Colonic mucosa (tissue), 4 donors: ENCODE results near the gene FMNL2. TPM values are rescaled to one million over a fixed set of nuclear protein-coding genes. Genes with fewer than 3 reads are reported as not detected.

Experiments used
- DNase-seq: peaks from one replicate; pipeline ENCODE4 v3.0.0-alpha.2; 2020
- H3K27ac ChIP-seq: fragments of 200-600 bp; one replicate; pipeline ENCODE4 v1.8.0; 2021
- H3K27me3 ChIP-seq: fragments of 200-600 bp; one replicate; pipeline ENCODE4 v1.8.0; 2021
- H3K36me3 ChIP-seq: fragments of 200-600 bp; one replicate; pipeline ENCODE4 v1.8.0; 2021
- H3K4me1 ChIP-seq: fragments of 200-600 bp; one replicate; pipeline ENCODE4 v1.8.0; 2021; ENCODE audit warnings: mild to moderate bottlenecking
- H3K4me3 ChIP-seq: fragments of 200-600 bp; one replicate; pipeline ENCODE4 v1.8.0; 2021
- H3K9ac ChIP-seq, 2 donors: one replicate each; pipeline ENCODE4 v1.7.0; 2013; ENCODE audit warnings: control low read depth in 2 of 2, low read depth in 2 of 2, low read length in 2 of 2
- H3K9me3 ChIP-seq: fragments of 200-600 bp; one replicate; pipeline ENCODE4 v1.8.0; 2021
- intact Hi-C: fragments of 100-400 bp; cut with DNase I; formaldehyde crosslinking; loops from one replicate; pipeline ENCODE4 v1.14.1; 2022
- total RNA-seq, 2 donors: library from RNA; stranded (reverse); fragmentation: NEBNext Ultra II Directional in 1 of 2; extraction: Animal tissue kit (Norgen Biotek cat#: 25700) in 1 of 2; gene quantifications; one replicate each; pipeline ENCODE4 v1.2.1, GENCODE V29; 2021
- TF ChIP-seq, protein P1 (sequence below): fragments of 200-600 bp; IDR thresholded peaks from one replicate; pipeline ENCODE4 v1.8.0; 2022; ENCODE audit warnings: antibody characterized with exemption, mild to moderate bottlenecking
- donor health status: healthy.
- donor health status: DM: no; HTN: no; CAD: no.
- donor health status: DM: no; HTN: no; CAD: no.

FMNL2 gene
- total RNA-seq, 2 donors from 2014 or later, result 10.6 to 17.5 TPM

DNA sequence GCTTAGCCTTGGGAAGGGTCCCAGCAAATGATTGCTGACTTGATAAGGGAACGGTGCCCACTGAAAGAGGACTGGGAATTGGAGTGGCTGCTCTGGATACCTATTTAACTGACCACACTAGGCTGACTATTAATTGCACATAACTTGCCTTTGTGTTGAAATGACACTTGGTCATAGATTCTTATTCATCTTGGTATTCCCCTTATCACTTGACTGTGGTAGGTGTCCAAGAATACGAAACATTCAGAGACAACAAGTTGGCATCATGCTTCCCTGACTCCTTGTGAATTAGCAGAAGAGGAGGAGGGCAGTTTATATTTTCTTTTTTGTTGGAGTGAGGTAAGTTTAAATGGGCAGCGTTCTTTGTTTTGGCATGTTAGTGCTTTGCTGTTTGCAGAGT lies 13.4 kb downstream of the FMNL2 start:
- intact Hi-C loops, result no loop called here
- Histone ChIP-seq H3K4me3 (no peak overlapping the region), H3K27me3 (no peaks in the 10 kb centered on the region), H3K36me3 (no peaks in the 10 kb centered on the region), H3K27ac (no peak overlapping the region), H3K9ac (no peak overlapping the region), H3K9me3 (no peaks in the 10 kb centered on the region), H3K4me1 (no peaks in the 10 kb centered on the region)
- TF ChIP-seq, protein P1, sequence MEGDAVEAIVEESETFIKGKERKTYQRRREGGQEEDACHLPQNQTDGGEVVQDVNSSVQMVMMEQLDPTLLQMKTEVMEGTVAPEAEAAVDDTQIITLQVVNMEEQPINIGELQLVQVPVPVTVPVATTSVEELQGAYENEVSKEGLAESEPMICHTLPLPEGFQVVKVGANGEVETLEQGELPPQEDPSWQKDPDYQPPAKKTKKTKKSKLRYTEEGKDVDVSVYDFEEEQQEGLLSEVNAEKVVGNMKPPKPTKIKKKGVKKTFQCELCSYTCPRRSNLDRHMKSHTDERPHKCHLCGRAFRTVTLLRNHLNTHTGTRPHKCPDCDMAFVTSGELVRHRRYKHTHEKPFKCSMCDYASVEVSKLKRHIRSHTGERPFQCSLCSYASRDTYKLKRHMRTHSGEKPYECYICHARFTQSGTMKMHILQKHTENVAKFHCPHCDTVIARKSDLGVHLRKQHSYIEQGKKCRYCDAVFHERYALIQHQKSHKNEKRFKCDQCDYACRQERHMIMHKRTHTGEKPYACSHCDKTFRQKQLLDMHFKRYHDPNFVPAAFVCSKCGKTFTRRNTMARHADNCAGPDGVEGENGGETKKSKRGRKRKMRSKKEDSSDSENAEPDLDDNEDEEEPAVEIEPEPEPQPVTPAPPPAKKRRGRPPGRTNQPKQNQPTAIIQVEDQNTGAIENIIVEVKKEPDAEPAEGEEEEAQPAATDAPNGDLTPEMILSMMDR, result no peak
- DNase-seq, result no peak

DNA sequence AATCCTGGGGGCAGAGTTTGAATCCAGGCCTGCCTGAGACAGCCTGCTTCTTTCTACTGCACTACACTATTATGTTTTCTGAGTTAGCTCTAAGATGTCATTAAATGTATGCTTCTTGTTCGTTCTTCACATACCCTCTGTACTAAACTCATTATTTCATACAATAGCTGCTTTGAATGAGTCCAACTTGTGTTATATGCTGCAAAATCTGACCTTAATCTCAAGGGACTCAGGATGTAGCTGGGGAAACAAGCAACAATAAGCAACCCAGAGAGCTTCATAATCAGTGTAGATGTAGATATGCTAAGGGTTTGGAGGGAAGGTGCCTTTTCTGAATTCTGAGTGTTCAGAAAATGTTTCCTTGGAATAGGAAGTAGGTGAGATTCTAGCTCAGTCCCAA lies 14.4 kb downstream of the FMNL2 start:
- Histone ChIP-seq H3K4me1 (no peaks in the 10 kb centered on the region), H3K9me3 (no peaks in the 10 kb centered on the region), H3K27ac (no peak overlapping the region), H3K9ac (no peak overlapping the region), H3K36me3 (no peaks in the 10 kb centered on the region), H3K4me3 (no peak overlapping the region), H3K27me3 (no peaks in the 10 kb centered on the region)
- intact Hi-C loops, result no loop called here
- TF ChIP-seq, protein P1, result no peak
- no peak for DNase-seq

DNA sequence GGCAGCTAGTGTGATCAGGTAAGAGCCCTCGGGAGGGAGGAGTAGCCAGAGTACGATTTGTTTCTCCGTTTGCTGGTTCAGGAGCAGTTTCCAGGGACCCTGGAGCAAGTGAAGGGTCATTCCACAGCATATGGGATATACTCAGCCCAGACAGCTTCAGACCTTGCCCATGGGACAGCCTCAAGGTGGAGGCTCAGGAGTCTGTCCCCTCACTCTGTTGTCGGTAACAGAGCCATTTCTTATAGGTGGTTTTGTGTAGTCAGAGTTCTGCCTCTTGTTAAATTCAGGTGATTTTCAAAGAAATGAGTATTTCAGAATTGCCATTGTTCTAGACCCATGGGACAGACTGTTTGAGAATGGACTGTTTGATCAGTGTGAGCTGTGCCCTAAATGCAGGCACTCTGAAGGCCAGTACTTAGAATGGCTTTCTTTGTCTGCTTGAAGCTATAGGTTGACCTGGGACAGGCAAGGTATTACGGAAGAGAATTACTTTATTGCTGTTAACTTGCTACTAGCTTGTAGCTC lies 15.2 kb downstream of the FMNL2 start:
- Histone ChIP-seq H3K4me1 (no peaks in the 10 kb centered on the region), H3K9me3 (no peaks in the 10 kb centered on the region), H3K36me3 (no peaks in the 10 kb centered on the region), H3K27me3 (no peaks in the 10 kb centered on the region), H3K27ac (no peak overlapping the region), H3K9ac (no peak overlapping the region), H3K4me3 (no peak overlapping the region)
- intact Hi-C loops, result no loop called here
- TF ChIP-seq, protein P1, result no peak
- no peak for DNase-seq

DNA sequence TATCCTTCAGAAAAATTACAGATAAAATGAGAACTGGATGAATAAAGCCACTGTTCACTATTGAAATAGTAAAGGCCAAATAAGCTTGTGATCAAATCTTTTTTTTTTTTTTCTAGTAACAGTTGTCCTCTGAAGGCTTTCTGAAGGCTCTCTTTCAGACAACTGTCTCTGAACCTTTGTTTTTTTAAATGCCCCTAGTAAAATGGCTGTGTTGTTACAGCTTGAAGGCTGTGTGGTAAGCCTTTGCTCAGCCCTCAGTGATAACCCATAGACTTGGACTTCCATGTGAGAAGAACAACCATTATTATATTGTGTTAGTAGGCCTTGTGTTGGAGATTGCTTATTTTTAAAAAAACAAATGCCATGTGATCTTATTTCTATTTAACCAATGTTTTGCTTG lies 17.6 kb downstream of the FMNL2 start:
- Histone ChIP-seq H3K27ac (no peak overlapping the region), H3K27me3 (no peaks in the 10 kb centered on the region), H3K9ac (no peak overlapping the region), H3K4me1 (no peaks in the 10 kb centered on the region), H3K36me3 (no peaks in the 10 kb centered on the region), H3K4me3 (no peak overlapping the region), H3K9me3 (no peaks in the 10 kb centered on the region)
- intact Hi-C loops, result no loop called here
- no peak for DNase-seq
- TF ChIP-seq, protein P1, result no peak

DNA sequence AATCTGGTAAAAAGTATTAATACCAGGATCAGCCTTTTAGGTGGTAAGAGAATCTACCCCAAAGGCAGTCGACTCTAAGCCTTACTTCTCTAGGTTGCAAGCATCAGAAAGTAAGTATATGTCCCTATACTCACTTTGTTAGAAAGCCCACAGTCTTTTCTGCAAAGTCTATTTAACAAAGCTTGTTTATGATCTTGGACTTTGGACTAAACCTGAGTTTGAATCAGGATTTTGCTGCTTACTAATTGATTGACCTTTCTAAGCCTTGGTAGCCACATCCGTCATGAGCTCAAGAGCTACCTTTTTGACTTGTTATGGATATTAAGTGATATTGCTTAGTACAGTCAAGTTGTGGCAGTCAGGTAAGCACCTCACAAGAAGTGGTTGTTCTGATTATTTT lies 18.4 kb downstream of the FMNL2 start:
- Histone ChIP-seq H3K4me1 (no peaks in the 10 kb centered on the region), H3K4me3 (no peak overlapping the region), H3K9ac (no peak overlapping the region), H3K27ac (no peak overlapping the region), H3K27me3 (no peaks in the 10 kb centered on the region), H3K9me3 (no peaks in the 10 kb centered on the region), H3K36me3 (no peaks in the 10 kb centered on the region)
- intact Hi-C loops, result no loop called here
- no peak for DNase-seq
- TF ChIP-seq, protein P1, result no peak
